ENCODE results near the gene PIPOX.

DNA sequence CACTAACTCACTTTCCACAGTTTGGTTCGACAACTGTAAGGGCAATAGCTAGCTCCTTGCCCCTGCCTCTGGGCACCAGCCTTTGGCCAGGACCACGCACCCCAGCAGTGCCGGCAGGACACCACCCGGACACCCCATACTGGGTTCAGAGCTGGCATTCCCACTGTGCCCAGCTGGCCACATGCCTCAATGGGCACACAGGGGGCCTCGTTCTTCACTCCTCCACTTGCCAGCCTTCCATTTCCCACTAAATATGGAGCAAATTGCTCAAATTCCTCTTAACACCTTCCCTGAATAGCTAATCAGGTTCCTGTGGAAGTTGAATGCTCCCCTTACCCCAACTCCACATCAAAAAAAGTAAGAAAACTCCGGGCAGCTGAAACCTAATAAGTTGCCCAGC, 52.5 kb downstream of the PIPOX start:
- TF ChIP-seq, protein P1, sequence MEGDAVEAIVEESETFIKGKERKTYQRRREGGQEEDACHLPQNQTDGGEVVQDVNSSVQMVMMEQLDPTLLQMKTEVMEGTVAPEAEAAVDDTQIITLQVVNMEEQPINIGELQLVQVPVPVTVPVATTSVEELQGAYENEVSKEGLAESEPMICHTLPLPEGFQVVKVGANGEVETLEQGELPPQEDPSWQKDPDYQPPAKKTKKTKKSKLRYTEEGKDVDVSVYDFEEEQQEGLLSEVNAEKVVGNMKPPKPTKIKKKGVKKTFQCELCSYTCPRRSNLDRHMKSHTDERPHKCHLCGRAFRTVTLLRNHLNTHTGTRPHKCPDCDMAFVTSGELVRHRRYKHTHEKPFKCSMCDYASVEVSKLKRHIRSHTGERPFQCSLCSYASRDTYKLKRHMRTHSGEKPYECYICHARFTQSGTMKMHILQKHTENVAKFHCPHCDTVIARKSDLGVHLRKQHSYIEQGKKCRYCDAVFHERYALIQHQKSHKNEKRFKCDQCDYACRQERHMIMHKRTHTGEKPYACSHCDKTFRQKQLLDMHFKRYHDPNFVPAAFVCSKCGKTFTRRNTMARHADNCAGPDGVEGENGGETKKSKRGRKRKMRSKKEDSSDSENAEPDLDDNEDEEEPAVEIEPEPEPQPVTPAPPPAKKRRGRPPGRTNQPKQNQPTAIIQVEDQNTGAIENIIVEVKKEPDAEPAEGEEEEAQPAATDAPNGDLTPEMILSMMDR (IDR thresholded peaks at IDR 0.05): no peak
- TF ChIP-seq POLR2A (IDR thresholded peaks at IDR 0.05) (no peak), EP300 (IDR thresholded peaks at IDR 0.05) (no peak)
